Sigmoid colon (tissue), 3 donors: ENCODE data around the gene CYTH1.

Source experiments
- CTCF ChIP-seq, 4 experiments: fragments of 450-650 bp in 3 of 4; fragments of 200-600 bp in 1 of 4; IDR thresholded peaks; one replicate each; pipeline ENCODE4 v1.5.1; 2016 to 2019; ENCODE audit warnings: antibody characterized with exemption in 4 of 4, mild to moderate bottlenecking in 3 of 4, moderate library complexity in 2 of 4
- POLR2A ChIP-seq, 2 donors: fragments of 450-650 bp; IDR thresholded peaks; one replicate each; pipeline ENCODE4 v1.6.1; 2016; ENCODE audit warnings: antibody characterized with exemption in 2 of 2, mild to moderate bottlenecking in 2 of 2, moderate library complexity in 2 of 2

GRCh38 chr17:78746263-78746948 lies 35.7 kb downstream of the CYTH1 start:
- TF ChIP-seq CTCF (IDR thresholded peaks at IDR 0.05) (no peak), POLR2A (IDR thresholded peaks at IDR 0.05) (no peak)
